ENCODE measurements around the gene UBE2D2.
"Not testable (repeated sequence)": the region's sequence is repeated elsewhere in the genome, so short reads cannot be mapped to it uniquely, and the experiment has no call there.

DNA sequence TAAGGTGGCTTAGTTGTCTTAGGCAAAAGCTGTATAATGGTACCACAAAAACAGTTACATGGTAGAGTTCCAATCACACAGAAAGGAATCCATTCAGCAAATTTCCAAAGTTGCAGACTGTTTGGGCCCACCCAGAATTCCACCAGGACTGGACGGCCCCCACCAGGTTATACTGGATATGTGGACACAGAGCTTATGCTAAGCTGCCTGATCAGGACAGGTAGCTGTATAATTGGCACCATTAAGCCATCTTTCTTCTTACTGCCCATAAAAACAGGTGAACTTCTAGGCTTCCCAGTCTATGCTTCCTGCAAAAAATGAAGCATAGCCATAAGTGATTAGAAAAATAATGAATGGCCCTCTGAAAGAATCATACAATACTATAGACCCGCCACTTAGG lies 31.1 kb upstream of the UBE2D2 start:
- not testable (repeated sequence) for TF ChIP-seq CTCF (IDR thresholded peaks at IDR 0.05); POLR2AphosphoS5 (IDR thresholded peaks at IDR 0.05; ENCODE audit: low read depth, low read length)
